Panc1 (cell line): ENCODE results near the gene ADGRB3. TPM values are rescaled to one million over a fixed set of nuclear protein-coding genes. Genes with fewer than 3 reads are reported as not detected.

Experiments used
- ATAC-seq: fragments of 200-7000 bp; cut with Tn5 transposase; 2 replicates; pipeline ENCODE4 v1.9.1; 2020; ENCODE audit warnings: mild to moderate bottlenecking, moderate library complexity
- BruUV-seq: library from RNA; stranded (reverse); fragments of 400-500 nt; replicated peaks from 2 replicates; lab custom pipeline; 2021; lab: Mats Ljungman, UMichigan
- CTCF ChIA-PET: fragments of 300-600 bp; sonication (Branson Sonifier 250); formaldehyde crosslinking; loops from one replicate; lab custom pipeline; 2022; ENCODE audit warnings: antibody characterized with exemption; lab: Charles Lee
- POLR2A ChIA-PET: fragments of 300-600 bp; sonication (Branson Sonifier 250); formaldehyde crosslinking; loops from one replicate; lab custom pipeline; 2022; ENCODE audit warnings: antibody characterized with exemption; lab: Charles Lee
- DNase-seq: peaks from one replicate; pipeline ENCODE4 v3.0.0-alpha.2; 2010; ENCODE audit warnings: low read depth, low spot score
- H3K27ac ChIP-seq: 2 replicates; pipeline ENCODE4 v1.5.1; 2011; ENCODE audit warnings: mild to moderate bottlenecking, low read length, inconsistent platforms
- H3K27me3 ChIP-seq: fragments of 200-500 bp; sonication (Bioruptor generic); 2 replicates; pipeline ENCODE4 v1.6.0; 2014; ENCODE audit warnings: low read length, inconsistent platforms; ENCODE audit not compliant: control insufficient read depth, insufficient read depth
- H3K36me3 ChIP-seq: fragments of 200-500 bp; sonication (Bioruptor generic); 2 replicates; pipeline ENCODE4 v1.5.1; 2014; ENCODE audit warnings: inconsistent platforms, mild to moderate bottlenecking, low read length, moderate library complexity; ENCODE audit not compliant: control insufficient read depth, insufficient read depth
- H3K4me1 ChIP-seq: 2 replicates; pipeline ENCODE4 v1.5.1; 2011; ENCODE audit warnings: inconsistent platforms, mild to moderate bottlenecking, low read length, moderate library complexity; ENCODE audit not compliant: control insufficient read depth, insufficient read depth
- H3K4me3 ChIP-seq, 2 experiments: 2 replicates each; pipeline ENCODE4 v1.5.1; 2011 to 2012; ENCODE audit warnings: low read depth in 2 of 2, low read length in 2 of 2, mild to moderate bottlenecking in 2 of 2, inconsistent platforms in 1 of 2, moderate library complexity in 1 of 2
- H3K9me3 ChIP-seq: fragments of 200-500 bp; sonication (Bioruptor generic); 2 replicates; pipeline ENCODE4 v1.5.1; 2014; ENCODE audit warnings: low read depth, mild to moderate bottlenecking, inconsistent platforms, low read length, moderate library complexity; ENCODE audit not compliant: control insufficient read depth, insufficient read depth
- CTCF ChIP-seq: fragments of 450-650 bp; IDR thresholded peaks from 2 replicates; pipeline ENCODE4 v1.5.1; 2017; ENCODE audit warnings: mild to moderate bottlenecking
- POLR2AphosphoS5 ChIP-seq: IDR thresholded peaks from 2 replicates; pipeline ENCODE4 v1.6.1; 2012; ENCODE audit warnings: mild to moderate bottlenecking, low read depth, low read length, moderate library complexity
- REST ChIP-seq, 2 experiments: IDR thresholded peaks; 2 replicates each; pipeline ENCODE4 v1.6.1; 2011 to 2012; ENCODE audit warnings: low read depth in 2 of 2, control low read depth in 1 of 2, low read length in 1 of 2, mild to moderate bottlenecking in 1 of 2, moderate library complexity in 1 of 2; ENCODE audit not compliant: insufficient read depth in 1 of 2
- SIN3A ChIP-seq: IDR thresholded peaks from 2 replicates; pipeline ENCODE4 v1.6.1; 2012; ENCODE audit warnings: low read depth, mild to moderate bottlenecking, low read length, moderate library complexity, borderline replicate concordance; ENCODE audit not compliant: insufficient read depth
- TCF7L2 ChIP-seq: IDR thresholded peaks from 2 replicates; pipeline ENCODE4 v1.6.1; 2011; ENCODE audit warnings: mild to moderate bottlenecking, low read depth, low read length, inconsistent platforms
- in situ Hi-C: cut with HindIII; loops from 2 replicates; pipeline ENCODE4 v1.10.0; 2016; ENCODE audit warnings: low sequenced_read_pairs, low pct_unique_long_range_greater_than_20kb
- intact Hi-C: fragments of 100-400 bp; cut with micrococcal nuclease; formaldehyde crosslinking; loops from one replicate; pipeline ENCODE4 v1.10.0; 2022; ENCODE audit not compliant: unreplicated experiment
- total RNA-seq: library from RNA; stranded (reverse); gene quantifications from one replicate; pipeline ENCODE4 v1.2.1, GENCODE V29; 2021; ENCODE audit not compliant: unreplicated experiment

ADGRB3 gene
- total RNA-seq, 1 experiment from 2014 or later = 0.10 TPM

GRCh38 chr6:68941345-68941744, 306.3 kb downstream of the ADGRB3 start:
- Histone ChIP-seq H3K9me3 (no peaks in the 10 kb centered on the region), H3K4me3 (no peak overlapping the region), H3K27ac (no peak overlapping the region), H3K4me1 (no peaks in the 10 kb centered on the region), H3K27me3 (no peaks in the 10 kb centered on the region), H3K36me3 (no peaks in the 10 kb centered on the region)
- BruUV-seq = no TSS peak
- in situ Hi-C loops (no loop called here), intact Hi-C loops (no loop called here)
- POLR2A ChIA-PET = no interaction called here
- no peak for DNase-seq
- no peak for TF ChIP-seq POLR2AphosphoS5
- TF ChIP-seq REST (IDR thresholded peaks at IDR 0.05; ENCODE audit: insufficient read depth in 1 of 2, low read depth in 2 of 2, low read length in 1 of 2) = no peak
- CTCF ChIA-PET = no interaction called here
- no peak for ATAC-seq

GRCh38 chr6:68947721-68948120, 312.6 kb downstream of the ADGRB3 start:
- intact Hi-C loops (no loop called here), in situ Hi-C loops (no loop called here)
- Histone ChIP-seq H3K36me3 (no peaks in the 10 kb centered on the region), H3K27me3 (no peaks in the 10 kb centered on the region), H3K27ac (no peak overlapping the region), H3K9me3 (no peaks in the 10 kb centered on the region), H3K4me1 (no peaks in the 10 kb centered on the region), H3K4me3 (no peak overlapping the region)
- POLR2A ChIA-PET = no interaction called here
- CTCF ChIA-PET = no interaction called here
- no TSS peak for BruUV-seq
- DNase-seq = no peak
- TF ChIP-seq POLR2AphosphoS5 = no peak
- TF ChIP-seq CTCF = no peak
- TF ChIP-seq REST (IDR thresholded peaks at IDR 0.05; ENCODE audit: insufficient read depth in 1 of 2, low read depth in 2 of 2, low read length in 1 of 2) = no peak
- TF ChIP-seq SIN3A = no peak
- TF ChIP-seq TCF7L2 = no peak
- ATAC-seq = no peak
